A549 treated with GW870086 at 1 μM for 4 hours (cell line): ENCODE data around the gene GPR137C. TPM values are rescaled to one million over a fixed set of nuclear protein-coding genes. Genes with fewer than 3 reads are reported as not detected.

Experiments
- total RNA-seq: library from RNA; stranded (reverse); fragments of 200-300 nt; extraction: Qiagen RNA extraction; gene quantifications from 5 replicates; pipeline ENCODE4 v1.2.3, GENCODE V29; 2022; ENCODE audit warnings: low read depth

The GPR137C gene, protein sequence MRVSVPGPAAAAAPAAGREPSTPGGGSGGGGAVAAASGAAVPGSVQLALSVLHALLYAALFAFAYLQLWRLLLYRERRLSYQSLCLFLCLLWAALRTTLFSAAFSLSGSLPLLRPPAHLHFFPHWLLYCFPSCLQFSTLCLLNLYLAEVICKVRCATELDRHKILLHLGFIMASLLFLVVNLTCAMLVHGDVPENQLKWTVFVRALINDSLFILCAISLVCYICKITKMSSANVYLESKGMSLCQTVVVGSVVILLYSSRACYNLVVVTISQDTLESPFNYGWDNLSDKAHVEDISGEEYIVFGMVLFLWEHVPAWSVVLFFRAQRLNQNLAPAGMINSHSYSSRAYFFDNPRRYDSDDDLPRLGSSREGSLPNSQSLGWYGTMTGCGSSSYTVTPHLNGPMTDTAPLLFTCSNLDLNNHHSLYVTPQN
- total RNA-seq, result 0.07 to 0.17 TPM (median 0.09 TPM) in 4 of 5 replicates, not detected in the other

GRCh38 chr14:52552063-52552988, at the start of gene GPR137C, which contains the start of gene TXNDC16:
TSS of gene GPR137C (plus strand) at chr14:52552836. CDS start at chr14:52553148, 312 bp downstream.
TSS of gene TXNDC16 (minus strand) at chr14:52552505. CDS start at chr14:52543557, 8,948 bp downstream.

Other genes with a start within 250 kb of the GPR137C start
- 2.2 to 3.8 TPM (median 3.2 TPM) in 5 replicates for gene PTGER2, start 238.5 kb upstream of the GPR137C start, total RNA-seq
- gene TXNDC16, start 331 bp upstream of the GPR137C start, total RNA-seq, result 0.67 to 1.5 TPM (median 1.1 TPM) in 5 replicates
- 43.6 to 63.9 TPM (median 54.6 TPM) in 5 replicates for gene ERO1A, start 142.7 kb downstream of the GPR137C start, total RNA-seq
- 79.8 to 110 TPM (median 86.4 TPM) in 5 replicates for gene PSMC6, start 154.4 kb downstream of the GPR137C start, total RNA-seq
- 4.3 to 6.8 TPM (median 5.8 TPM) in 5 replicates for gene STYX, start 177.3 kb downstream of the GPR137C start, total RNA-seq
- gene GNPNAT1, start 238.8 kb downstream of the GPR137C start, total RNA-seq, result 42.7 to 55.9 TPM (median 51.0 TPM) in 5 replicates